ENCODE data around the gene NBEA.

DNA sequence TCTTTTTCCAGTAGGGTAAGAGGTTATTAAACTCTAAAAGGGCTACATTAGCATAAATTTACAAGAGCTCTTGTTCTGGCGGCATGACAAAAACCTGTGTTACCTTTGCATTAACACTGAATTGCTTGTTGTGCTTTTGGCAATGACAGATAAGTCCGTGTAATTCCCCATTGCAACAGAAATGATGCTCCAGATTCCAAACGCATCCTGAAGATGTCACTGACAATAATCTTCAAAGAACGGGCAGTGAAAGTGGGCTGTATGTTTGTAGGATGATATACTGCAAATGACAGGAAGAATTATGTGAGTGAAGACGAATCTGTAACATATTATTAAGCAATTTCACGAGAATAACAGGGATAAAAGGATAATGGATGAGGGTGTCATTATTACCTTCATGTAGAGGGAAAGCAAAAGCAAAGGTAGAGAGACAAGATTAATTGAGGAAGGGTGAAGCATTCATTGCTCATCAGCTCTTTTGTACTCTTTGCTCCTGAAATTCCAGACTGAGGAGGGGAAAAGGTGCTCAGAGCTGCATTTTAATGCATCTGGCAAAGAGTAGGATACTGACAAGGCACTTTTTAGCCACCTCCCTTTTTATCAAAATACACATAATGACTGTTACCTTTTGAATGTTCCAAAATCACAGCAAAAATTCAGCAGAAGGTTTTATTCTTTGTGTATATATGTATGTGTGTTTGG, 572.9 kb downstream of the NBEA start:
- no peak for TF ChIP-seq CTCF (IDR thresholded peaks at IDR 0.05)
- no peak for TF ChIP-seq POLR2A (IDR thresholded peaks at IDR 0.05)
- no peak for TF ChIP-seq POLR2AphosphoS5 (IDR thresholded peaks at IDR 0.05)

Measured in breast epithelium (tissue), 3 donors.